GM12875 (cell line): ENCODE results near the gene PTPN9.
"Not testable (repeated sequence)": the region's sequence is repeated elsewhere in the genome, so short reads cannot be mapped to it uniquely, and the experiment has no call there.

Experiments
- H3K4me3 ChIP-seq: one replicate; pipeline ENCODE4 v1.5.1; 2011; ENCODE audit warnings: low read depth, low read length, control low read depth
- CTCF ChIP-seq: IDR thresholded peaks from 2 replicates; pipeline ENCODE4 v1.5.1; 2011; ENCODE audit warnings: low read depth, mild to moderate bottlenecking, control low read depth, inconsistent platforms, low read length, moderate library complexity, borderline replicate concordance; ENCODE audit not compliant: insufficient read depth

The PTPN9 gene

DNA sequence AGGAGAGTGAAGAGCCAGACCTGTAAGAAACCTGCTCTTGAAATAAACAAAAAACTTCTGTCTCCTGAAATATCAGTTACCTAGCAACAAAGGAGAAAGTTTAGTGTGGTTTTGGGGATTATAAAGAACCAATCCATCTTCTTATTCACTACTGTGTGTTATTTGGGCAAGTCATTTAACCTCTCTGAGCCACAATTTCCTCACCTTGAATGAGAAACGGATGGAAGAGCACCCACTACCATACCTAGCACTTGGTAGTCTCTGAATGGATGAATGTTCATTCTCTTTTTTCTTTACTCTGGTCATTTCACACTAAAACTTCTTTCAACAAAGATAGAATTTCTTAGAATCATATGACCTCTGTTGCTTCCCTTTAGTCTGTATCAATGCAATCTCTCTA is 45.2 kb downstream of the PTPN9 start:
- H3K4me3 ChIP-seq = no peak overlapping the region
- no peak for TF ChIP-seq CTCF

DNA sequence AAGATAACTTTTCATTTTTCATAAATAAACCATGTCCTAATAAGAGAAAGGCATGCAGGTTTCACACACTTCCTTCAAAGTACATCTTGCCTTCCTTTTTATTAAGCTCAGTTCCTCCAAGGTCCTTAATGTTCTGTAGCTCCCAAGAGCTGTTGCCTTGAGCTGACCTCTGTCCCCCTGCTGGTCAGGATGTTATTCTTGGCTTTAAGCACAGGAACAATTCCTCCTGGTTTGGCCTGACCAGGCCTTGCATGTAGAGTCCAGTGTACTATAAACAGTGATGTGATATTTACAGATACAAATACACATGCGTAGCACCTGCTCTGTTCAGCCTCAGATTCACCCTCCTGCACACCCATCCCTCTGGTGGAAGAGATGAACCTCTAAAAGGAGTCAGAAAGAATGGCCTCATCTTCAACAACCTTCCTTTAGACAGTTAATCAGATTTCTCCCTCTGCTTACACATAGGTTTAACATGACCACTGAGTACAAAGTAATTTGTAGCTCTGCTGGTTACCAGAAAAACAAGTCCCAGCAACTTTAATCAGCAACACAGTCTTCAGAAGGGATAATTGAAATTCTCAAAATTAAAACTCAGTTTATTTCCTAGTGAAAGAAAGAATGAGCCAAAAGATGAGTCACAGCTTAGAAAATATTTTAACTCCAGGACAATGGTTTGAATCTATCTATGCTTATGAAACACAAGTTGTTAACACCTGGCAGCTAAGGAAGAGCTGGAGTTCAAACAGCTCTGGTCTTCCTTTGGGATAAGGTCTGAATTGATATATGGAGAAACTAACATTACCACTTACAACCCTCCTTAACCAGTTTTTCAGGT is 46.5 kb downstream of the PTPN9 start:
- no peak overlapping the region for H3K4me3 ChIP-seq
- TF ChIP-seq CTCF = peak; percentile 35; the same call in 1 of the 2 replicates

DNA sequence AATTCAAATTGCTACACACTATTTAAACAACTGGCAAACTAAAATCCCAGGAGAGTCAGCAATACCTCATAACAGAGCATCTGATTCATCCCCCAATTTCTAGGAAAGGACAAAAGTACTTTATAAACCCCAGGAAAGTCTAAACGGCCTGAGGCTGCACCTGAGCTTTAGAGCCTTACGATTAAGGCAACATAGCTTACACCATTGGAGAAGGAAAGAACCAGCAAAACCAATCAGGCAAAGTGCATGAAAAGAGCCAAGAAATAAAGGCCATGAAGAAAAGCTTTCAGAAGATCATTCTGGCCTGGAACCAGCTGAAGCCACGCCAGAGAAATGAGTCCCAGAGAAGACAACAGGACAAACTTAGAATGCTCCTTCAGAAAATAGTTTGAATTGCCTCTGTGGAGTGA is 48.1 kb downstream of the PTPN9 start:
- no peak overlapping the region for H3K4me3 ChIP-seq
- TF ChIP-seq CTCF = no peak

DNA sequence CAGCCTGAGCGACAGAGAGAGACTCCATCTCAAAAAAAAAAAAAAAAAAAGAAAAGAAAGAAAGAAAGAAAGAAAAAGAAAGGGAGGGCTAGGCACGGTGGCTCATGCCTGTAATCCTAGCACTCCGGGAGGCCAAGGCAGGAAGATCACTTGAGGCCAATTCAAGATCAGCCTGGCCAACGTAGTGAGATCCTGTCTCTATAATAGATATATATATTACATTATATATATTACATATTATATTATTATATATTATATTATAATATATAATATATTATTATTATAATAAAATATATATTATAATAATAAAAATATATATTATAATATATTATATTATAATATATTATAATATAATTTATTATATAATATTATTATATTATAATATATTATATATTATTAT is 48.9 kb downstream of the PTPN9 start:
- TF ChIP-seq CTCF = no peak
- H3K4me3 ChIP-seq = no peak overlapping the region

- not testable (repeated sequence) for H3K4me3 ChIP-seq
Measured at GRCh38 chr15:75525756-75526155, 53.4 kb downstream of the PTPN9 start.

DNA sequence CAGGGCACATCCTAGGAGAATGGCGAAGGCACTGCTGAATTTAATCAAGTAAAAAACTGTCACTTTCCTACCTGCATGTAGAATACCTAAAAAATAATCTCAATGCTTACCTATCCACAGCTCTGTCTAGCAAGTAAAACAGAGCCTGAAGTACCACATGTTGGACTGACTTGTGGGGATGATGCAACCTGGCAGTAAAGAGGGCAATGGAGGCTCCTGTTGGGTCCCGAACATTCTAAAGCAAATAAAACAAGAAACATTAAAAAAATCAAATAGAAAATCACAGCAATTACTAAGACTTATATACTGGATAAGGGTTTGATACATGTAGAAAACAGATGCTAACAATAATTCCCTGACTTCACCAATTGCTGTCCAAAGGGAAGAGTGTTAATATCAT is 56.1 kb downstream of the PTPN9 start:
- H3K4me3 ChIP-seq = no peak overlapping the region
- no peak for TF ChIP-seq CTCF

- no peak for TF ChIP-seq CTCF
- no peak overlapping the region for H3K4me3 ChIP-seq
Measured at GRCh38 chr15:75517233-75517632, 61.9 kb downstream of the PTPN9 start.
